HG03097 (cell line): Measurements from ENCODE around the gene ITPKB.
"Not testable (repeated sequence)": the region's sequence is repeated elsewhere in the genome, so short reads cannot be mapped to it uniquely, and the experiment has no call there.

Source experiments
- ATAC-seq: cut with Tn5 transposase; IDR thresholded peaks from one replicate; pipeline ENCODE4 v1.9.1; 2021; ENCODE audit not compliant: unreplicated experiment, low FRiP score

ITPKB gene

DNA sequence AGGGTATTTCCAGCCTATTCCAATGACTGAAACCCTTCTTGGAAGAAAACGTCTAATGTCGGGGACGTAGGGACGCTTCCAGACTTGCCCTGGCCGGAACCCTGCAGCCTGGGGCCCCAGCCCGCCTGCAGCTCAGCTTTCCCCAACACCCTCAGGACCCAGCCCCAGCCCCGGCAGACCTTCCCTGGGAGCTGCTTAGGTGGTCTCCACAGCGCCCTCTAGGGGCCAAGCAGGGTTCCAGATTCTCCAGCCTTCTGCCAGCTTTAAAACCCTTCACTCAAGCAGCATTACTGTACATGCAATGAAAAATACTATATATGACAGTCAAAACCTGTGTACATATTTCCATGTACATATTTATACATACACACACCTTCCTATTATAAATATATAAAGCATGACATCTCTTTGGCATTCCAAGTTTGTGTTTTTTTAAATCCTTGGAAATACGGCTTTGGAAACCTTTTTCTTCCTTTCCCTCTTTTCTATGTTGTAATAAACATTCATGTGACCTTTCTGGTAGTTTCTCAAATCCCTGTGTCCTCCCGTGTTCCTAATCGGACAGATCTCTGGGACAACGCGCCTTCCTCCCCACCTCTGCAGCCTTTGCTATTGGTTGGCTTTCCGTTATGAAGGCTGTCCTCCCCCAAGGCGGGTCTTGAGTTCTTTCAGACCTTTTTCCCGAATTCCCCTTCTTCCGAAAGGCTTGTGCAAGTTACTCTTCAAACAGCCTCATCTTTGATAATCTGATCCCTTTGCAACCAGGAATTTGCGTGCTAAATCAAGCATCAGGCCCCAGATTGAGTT is 130.2 kb downstream of the ITPKB start:
- ATAC-seq: no peak

GRCh38 chr1:226607821-226608220 is 131.3 kb downstream of the ITPKB start:
- ATAC-seq: no peak

DNA sequence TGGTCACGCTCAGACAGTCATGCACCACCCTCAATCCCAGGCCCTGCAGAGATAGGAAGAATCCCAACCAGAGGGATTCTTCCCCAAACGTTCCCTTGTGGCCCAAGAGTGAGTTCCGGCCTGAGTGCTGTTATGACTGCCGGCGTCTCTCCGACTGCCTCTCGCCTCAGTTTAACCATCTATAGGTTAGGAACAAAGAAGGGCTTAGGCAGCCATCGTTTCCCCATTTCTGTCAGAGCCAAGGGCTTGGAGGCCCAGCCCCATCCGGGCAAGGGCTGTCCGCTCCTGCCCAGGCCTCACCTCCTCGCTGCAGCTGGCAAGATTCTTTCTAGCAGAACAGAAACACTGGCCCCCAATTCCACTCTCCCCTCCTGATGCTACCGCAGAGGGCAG is 131.8 kb downstream of the ITPKB start:
- ATAC-seq: no peak

GRCh38 chr1:226606311-226607267 is 132.5 kb downstream of the ITPKB start:
- ATAC-seq: no peak

- ATAC-seq: no peak
Measured at GRCh38 chr1:226605318-226605950, 133.6 kb downstream of the ITPKB start.

DNA sequence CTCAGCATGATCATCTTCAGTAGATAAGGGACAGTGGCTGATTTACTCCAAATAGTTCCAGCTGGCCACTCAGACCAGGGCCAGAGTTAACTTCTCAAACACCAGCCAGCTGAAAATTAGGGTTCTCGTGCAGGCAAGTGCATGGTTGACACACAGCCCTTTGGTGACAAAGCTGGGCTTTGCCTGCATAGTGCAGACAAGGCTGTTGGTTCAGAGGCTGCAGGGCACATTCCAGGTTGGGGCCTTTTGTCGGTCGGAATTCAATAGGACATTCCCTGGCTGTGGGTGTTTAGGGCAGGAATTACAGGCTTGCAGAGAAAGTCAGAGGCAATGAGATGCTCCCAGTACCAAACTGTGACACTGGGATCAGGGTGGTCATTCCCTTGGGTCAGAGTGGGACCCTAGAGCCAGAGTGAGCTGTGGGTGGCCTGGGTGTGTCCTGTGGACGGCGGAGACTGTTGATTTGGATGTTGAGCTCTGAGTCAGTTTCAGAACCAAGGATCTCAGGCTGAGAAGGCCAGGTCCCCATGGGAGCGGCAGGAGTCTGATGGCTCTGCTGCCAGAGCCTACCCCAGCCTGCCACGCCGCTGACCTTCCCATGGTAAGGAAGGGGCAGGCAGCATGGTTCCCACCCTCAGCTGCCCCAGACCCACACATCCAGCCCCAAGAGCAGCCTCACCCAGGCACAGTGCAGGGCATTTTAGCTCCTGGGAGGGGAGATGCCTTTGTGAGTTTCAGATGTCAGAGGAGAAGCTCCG is 134.3 kb downstream of the ITPKB start:
- no peak for ATAC-seq

DNA sequence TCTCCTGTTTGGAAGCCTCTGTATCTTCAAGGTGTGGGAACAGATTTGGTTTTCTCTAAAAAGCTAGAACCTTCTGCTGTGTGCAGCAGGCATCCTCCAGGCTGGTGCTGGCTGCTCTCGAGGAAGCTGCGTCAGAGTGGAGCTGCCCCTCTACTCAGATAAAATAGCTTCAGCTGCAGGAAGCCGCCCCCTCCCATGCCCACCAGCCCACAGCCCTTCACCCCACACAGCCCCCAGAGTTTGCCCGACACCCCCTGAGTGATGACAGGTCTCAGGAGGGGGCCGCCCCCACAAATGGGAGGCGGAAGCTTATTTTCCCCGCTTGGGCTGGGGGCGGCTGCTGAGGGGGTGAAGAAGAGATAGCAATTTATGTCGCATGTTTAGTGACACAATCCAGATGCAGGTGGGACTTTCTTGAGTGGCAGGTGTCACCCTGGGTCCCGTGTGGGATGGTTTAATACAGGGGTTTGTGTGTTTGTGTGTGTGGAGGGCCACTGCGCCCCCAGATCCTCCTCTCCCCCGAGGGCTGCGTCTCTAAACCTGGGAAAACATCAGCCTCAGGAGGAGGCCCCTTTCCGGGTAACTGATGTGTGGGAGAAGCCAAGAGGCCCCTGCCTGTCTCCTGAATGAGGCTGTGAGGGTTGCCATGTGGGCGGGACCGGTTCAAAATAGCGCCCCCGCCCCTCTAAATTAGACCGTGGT is 135.1 kb downstream of the ITPKB start:
- ATAC-seq: no peak

DNA sequence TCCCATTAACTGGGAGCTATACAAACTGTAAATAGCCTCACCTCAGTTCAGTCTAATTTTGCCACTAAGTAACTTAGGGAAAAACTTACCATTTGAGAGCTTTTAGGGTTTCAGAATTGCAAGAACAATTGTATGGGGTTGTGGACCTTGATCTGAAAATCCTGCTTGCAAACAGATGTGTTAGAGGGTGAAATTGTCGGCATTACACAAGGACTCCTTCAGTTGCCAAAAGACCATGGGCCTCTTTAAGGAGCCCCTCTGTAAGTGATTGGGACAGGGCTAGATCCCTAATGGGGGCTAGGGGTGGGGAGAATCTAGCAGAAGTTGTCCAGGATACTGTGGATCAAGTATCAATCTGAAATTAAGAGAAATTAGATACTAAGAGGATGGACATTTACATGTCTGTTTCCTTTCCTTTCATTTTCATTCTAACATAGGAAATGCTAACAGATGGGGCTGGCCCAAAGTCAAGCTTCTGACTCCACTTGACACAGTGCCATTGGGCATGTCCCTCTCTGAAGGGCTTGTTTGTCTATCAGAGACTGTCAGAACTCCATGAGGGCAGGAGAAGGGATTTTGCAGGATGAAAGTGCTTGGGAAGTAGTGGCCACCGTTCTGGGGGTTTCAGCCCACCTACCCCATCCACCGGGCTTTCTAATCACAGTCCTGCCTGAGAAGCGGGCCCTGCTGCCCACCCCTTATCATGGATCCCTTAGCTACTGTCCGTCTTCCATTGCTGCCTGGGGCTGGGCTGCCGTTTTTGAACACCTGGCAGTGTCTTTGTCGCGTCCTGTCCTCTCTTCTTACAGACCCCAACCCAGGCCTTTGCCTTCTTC is 135.8 kb downstream of the ITPKB start:
- ATAC-seq: no peak

- ATAC-seq: no peak
Measured at GRCh38 chr1:226602186-226603021, 136.7 kb downstream of the ITPKB start.

GRCh38 chr1:226601456-226601855 is 137.6 kb downstream of the ITPKB start:
- ATAC-seq: no peak

- no peak for ATAC-seq
Measured at GRCh38 chr1:226600254-226600653, 138.8 kb downstream of the ITPKB start.

- ATAC-seq: no peak
Measured at GRCh38 chr1:226599636-226600238, 139.3 kb downstream of the ITPKB start.

GRCh38 chr1:226598955-226599354 is 140.1 kb downstream of the ITPKB start:
- ATAC-seq: not testable (repeated sequence)

GRCh38 chr1:226598455-226598849 is 140.6 kb downstream of the ITPKB start:
- no peak for ATAC-seq

DNA sequence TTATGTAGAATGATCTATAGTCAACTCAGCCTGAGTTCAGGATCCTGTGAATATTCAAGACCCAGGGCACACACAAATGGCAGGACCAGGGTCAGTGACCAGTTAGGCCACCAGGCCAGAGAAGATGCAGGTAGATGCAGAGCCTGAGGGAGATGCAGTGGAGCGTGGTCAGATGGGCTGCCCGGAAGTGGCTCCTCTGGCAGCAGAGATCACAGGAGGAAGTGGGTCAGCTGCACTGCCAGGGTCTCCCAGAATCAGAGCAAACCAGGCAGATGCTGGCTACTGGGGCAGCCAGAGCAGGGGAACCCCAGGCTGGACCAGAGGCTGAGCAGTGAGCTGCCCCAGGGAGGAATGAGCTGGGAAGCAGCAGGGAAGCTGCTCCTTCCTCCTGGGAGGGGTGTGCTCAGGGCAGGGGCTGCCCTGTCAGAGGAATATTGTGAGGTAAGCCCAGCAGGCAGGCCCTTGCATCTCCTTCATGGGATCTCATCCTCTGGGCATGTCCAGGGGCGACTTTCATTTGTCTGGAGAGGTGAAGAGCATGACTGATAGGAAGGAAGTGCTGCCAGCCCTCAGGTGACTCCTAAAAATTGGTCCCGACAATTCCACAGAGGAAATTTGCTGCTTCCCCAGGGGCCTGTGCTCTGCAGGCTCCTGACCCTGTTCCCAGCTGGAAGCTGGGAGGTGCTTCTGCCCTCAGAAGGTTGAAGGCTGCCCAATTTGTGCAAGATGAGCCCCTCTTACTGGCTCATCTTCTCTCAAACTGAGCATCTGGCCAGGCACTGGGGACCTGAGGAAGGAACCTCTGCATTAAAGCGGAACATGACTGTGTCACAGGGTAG is 141.2 kb downstream of the ITPKB start:
- ATAC-seq: no peak

DNA sequence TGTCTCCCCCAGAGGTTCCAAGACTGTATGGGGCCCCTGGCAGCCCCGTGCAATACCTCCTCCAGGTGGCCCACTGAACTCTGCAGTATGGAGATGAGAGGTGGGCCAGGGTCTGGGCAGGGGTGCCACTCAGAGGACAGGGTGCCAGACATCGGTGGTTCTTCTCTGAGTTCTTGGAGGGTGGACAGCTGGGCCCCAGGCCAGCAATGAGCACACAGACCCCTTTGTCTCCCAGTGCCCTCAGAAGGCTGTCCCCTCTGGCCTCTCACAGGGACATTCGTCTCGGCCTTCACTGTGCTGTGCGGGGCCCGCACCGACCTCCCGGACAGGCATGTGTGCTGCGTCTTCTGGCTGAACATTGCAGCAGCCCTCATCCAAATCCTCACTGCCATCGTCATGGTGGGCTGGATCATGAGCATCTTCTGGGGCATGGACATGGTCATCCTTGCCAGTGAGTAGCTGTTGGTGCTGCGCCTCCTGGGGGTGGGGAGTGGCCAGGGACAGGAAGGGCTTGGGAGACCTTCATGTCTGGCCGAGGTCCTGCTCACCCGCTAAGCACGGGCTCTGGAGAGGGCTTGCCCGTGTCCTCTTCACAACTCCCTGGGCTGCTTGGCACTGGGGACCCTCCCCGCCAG is 142.4 kb downstream of the ITPKB start:
- no peak for ATAC-seq
